Measurements from ENCODE around the gene NOTCH3.

The NOTCH3 gene

GRCh38 chr19:15122331-15123030 lies 78.3 kb downstream of the NOTCH3 start:
- no peak for DNase-seq

GRCh38 chr19:15120135-15121026 lies 80.4 kb downstream of the NOTCH3 start:
- no peak for DNase-seq

- DNase-seq = no peak
Observed at GRCh38 chr19:15118789-15119494, 81.9 kb downstream of the NOTCH3 start.

- DNase-seq = no peak
Observed at GRCh38 chr19:15118248-15118647, 82.5 kb downstream of the NOTCH3 start.

GRCh38 chr19:15116856-15117255 lies 83.9 kb downstream of the NOTCH3 start:
- DNase-seq = no peak

GRCh38 chr19:15115762-15116615 lies 84.8 kb downstream of the NOTCH3 start:
- DNase-seq = no peak

- DNase-seq = no peak
Observed at GRCh38 chr19:15115080-15115479, 85.7 kb downstream of the NOTCH3 start.

GRCh38 chr19:15114153-15114540 lies 86.6 kb downstream of the NOTCH3 start:
- no peak for DNase-seq

- no peak for DNase-seq
Observed at GRCh38 chr19:15113245-15114152, 87.3 kb downstream of the NOTCH3 start.

- no peak for DNase-seq
Observed at GRCh38 chr19:15112385-15112784, 88.4 kb downstream of the NOTCH3 start.

GRCh38 chr19:15111758-15112157 lies 89.0 kb downstream of the NOTCH3 start:
- no peak for DNase-seq

- no peak for DNase-seq
Observed at GRCh38 chr19:15110418-15110815, 90.4 kb downstream of the NOTCH3 start.

- DNase-seq = no peak
Observed at GRCh38 chr19:15109768-15110417, 90.9 kb downstream of the NOTCH3 start.

All from NCI-H1048 (cell line).